ENCODE measurements around the gene ANKRD63.

Gene ANKRD63

GRCh38 chr15:40242601-40243000, 40.3 kb downstream of the ANKRD63 start:
- no peak for DNase-seq (ENCODE audit: low read depth)

GRCh38 chr15:40242213-40242599, 40.7 kb downstream of the ANKRD63 start:
- no peak for DNase-seq (ENCODE audit: low read depth)

- DNase-seq (ENCODE audit: low read depth), result no peak
Observed at GRCh38 chr15:40241269-40242212, 41.3 kb downstream of the ANKRD63 start.

GRCh38 chr15:40240619-40241221, 42.1 kb downstream of the ANKRD63 start:
- no peak for DNase-seq (ENCODE audit: low read depth)

GRCh38 chr15:40239693-40240618, 42.9 kb downstream of the ANKRD63 start:
- DNase-seq (ENCODE audit: low read depth), result no peak

- no peak for DNase-seq (ENCODE audit: low read depth)
Observed at GRCh38 chr15:40239404-40239692, 43.5 kb downstream of the ANKRD63 start.

- DNase-seq (ENCODE audit: low read depth), result peak; percentile 18
Observed at GRCh38 chr15:40238532-40239403, 44.1 kb downstream of the ANKRD63 start, which contains the start of gene PAK6. PAK6 (plus strand) TSS chr15:40239063; CDS start chr15:40264786, 25,723 bp downstream.

GRCh38 chr15:40235201-40235885, 47.5 kb downstream of the ANKRD63 start:
- no peak for DNase-seq (ENCODE audit: low read depth)

GRCh38 chr15:40234783-40235182, 48.1 kb downstream of the ANKRD63 start:
- DNase-seq (ENCODE audit: low read depth), result no peak

GRCh38 chr15:40233727-40234577, 48.9 kb downstream of the ANKRD63 start:
- DNase-seq (ENCODE audit: low read depth), result no peak

- no peak for DNase-seq (ENCODE audit: low read depth)
Observed at GRCh38 chr15:40232625-40233070, 50.2 kb downstream of the ANKRD63 start.
